Suprapubic skin (tissue), 4 donors: ENCODE results near the gene CKLF. TPM values are rescaled to one million over a fixed set of nuclear protein-coding genes. Genes with fewer than 3 reads are reported as not detected.

Experiments
- DNase-seq, 2 donors: peaks; one replicate each; pipeline ENCODE4 v3.0.0-alpha.2; 2019; ENCODE audit warnings: low spot score in 2 of 2
- H3K27ac ChIP-seq: fragments of 200-600 bp; sonication (generic); one replicate; pipeline ENCODE4 v1.5.1; 2019
- H3K27me3 ChIP-seq: fragments of 200-600 bp; sonication (generic); one replicate; pipeline ENCODE4 v1.5.1; 2019
- H3K36me3 ChIP-seq: fragments of 200-600 bp; sonication (generic); one replicate; pipeline ENCODE4 v1.5.1; 2019
- H3K4me1 ChIP-seq: fragments of 200-600 bp; sonication (generic); one replicate; pipeline ENCODE4 v1.5.1; 2019
- H3K4me3 ChIP-seq: fragments of 200-600 bp; sonication (generic); one replicate; pipeline ENCODE4 v1.5.1; 2019; ENCODE audit warnings: mild to moderate bottlenecking
- H3K9me3 ChIP-seq: fragments of 200-600 bp; sonication (generic); one replicate; pipeline ENCODE4 v1.5.1; 2019
- CTCF ChIP-seq, 2 donors: fragments of 200-600 bp in 1 of 2; fragments of 450-650 bp in 1 of 2; sonication (generic) in 1 of 2; IDR thresholded peaks; one replicate each; pipeline ENCODE4 v1.5.1; 2016 to 2019; ENCODE audit warnings: antibody characterized with exemption in 2 of 2, mild to moderate bottlenecking in 1 of 2, moderate library complexity in 1 of 2
- EP300 ChIP-seq: sonication (generic); formaldehyde crosslinking; IDR thresholded peaks from one replicate; pipeline ENCODE4 v1.6.1; 2017; ENCODE audit warnings: antibody characterized with exemption
- POLR2A ChIP-seq, 2 donors: fragments of 450-650 bp; IDR thresholded peaks; one replicate each; pipeline ENCODE4 v1.6.1; 2017; ENCODE audit warnings: antibody characterized with exemption in 2 of 2, mild to moderate bottlenecking in 2 of 2, moderate library complexity in 2 of 2
- POLR2AphosphoS5 ChIP-seq, 3 donors: sonication (generic); formaldehyde crosslinking; IDR thresholded peaks; one replicate each; pipeline ENCODE4 v1.6.1; 2017; ENCODE audit warnings: antibody characterized with exemption in 3 of 3
- WGBS: methylation state at CpG from one replicate; pipeline ENCODE4 v1.1.5; 2018; 5-methylcytosine and 5-hydroxymethylcytosine counted together
- total RNA-seq, 4 donors: library from RNA; depleted of rRNA; stranded (reverse); fragments of >200 nt; gene quantifications; one replicate each; pipeline ENCODE4 v1.1.0, GENCODE V29; 2016

Gene CKLF
- total RNA-seq, 4 donors from 2014 or later, result 15.4 to 33.7 (median 21.4) TPM

- Histone ChIP-seq H3K4me3 (no peak overlapping the region), H3K9me3 (no peaks in the 10 kb centered on the region), H3K27me3 (no peaks in the 10 kb centered on the region), H3K27ac (no peak overlapping the region), H3K36me3 (peaks cover 22% of the 10 kb centered on the region), H3K4me1 (peaks cover under 1% of the 10 kb centered on the region)
- TF ChIP-seq EP300 (no peak), CTCF (IDR thresholded peaks at IDR 0.05) (no peak), POLR2AphosphoS5 (IDR thresholded peaks at IDR 0.05) (no peak), POLR2A (IDR thresholded peaks at IDR 0.05) (no peak)
- DNase-seq, result no peak
- WGBS, result 78% methylated on average over 3 of the region's 3 CpGs
Observed at GRCh38 chr16:66542396-66542795, 10.0 kb upstream of the CKLF start.

DNA sequence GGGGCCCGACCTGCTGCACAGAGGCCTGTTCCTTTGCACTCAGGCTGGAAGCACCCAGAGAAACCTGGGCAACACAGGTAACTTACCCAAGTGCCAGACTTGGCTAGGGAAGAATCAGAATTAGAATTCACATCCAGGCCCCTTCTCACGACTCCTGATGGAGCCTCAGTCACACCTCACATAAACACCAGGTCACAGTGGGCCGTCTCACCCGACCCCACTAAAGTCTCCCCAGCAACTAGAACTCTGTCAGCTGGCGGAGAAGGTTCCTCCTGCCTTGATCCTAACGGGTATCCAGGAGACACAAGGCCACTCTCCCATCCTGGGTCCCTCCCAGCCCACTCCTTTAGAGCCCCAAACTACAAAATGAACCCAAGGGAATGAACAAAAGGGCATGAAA is 8.8 kb upstream of the CKLF start:
- H3K4me1 ChIP-seq, result peaks cover 12% of the 10 kb centered on the region
- DNase-seq, result no peak
- peaks cover 16% of the 10 kb centered on the region for H3K36me3 ChIP-seq
- no peak overlapping the region for H3K4me3 ChIP-seq
- no peak overlapping the region for H3K27ac ChIP-seq
- WGBS, result 86% methylated on average over 6 of the region's 6 CpGs
- no peak for TF ChIP-seq POLR2A (IDR thresholded peaks at IDR 0.05)
- no peak for TF ChIP-seq POLR2AphosphoS5 (IDR thresholded peaks at IDR 0.05)
- no peak for TF ChIP-seq EP300
- no peak for TF ChIP-seq CTCF (IDR thresholded peaks at IDR 0.05)
- no peaks in the 10 kb centered on the region for H3K9me3 ChIP-seq
- no peaks in the 10 kb centered on the region for H3K27me3 ChIP-seq

DNA sequence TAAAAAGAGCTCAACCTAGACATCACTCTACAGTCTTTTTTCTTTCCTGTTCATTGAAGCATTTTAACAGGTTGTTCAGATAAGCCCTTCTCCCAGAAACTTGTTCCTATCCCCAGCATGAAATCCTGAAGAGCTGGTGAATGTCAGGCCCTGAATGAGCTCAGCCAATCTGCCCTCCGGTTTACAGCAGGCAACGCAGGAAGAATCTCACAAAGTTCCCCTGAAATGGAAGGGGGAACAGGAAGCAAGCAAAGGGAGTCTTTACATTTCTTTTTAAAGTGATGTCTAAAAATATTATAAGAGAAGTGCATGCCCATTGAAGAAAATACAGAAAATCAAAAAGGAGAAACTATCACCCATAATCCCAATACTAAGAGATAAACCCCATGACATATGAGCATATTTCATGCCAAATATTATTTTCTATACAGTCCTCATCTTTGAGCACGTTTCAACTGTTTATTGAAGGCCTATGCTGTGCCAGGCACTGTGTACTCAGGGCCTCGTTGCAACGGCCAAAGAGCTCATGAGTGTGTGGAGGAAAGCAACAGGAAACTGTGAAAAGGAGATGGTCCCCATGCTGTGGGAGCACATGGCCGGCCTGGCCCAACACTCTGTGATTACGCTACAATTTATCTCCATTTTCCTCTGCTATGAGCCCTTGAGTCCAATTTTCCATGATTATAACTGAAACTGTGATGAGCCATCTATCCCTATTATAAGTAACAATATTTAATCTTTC is 8.2 kb upstream of the CKLF start:
- no peak for DNase-seq
- Histone ChIP-seq H3K4me3 (no peak overlapping the region), H3K36me3 (peaks cover 16% of the 10 kb centered on the region), H3K9me3 (no peaks in the 10 kb centered on the region), H3K27me3 (no peaks in the 10 kb centered on the region), H3K4me1 (peaks cover 18% of the 10 kb centered on the region), H3K27ac (no peak overlapping the region)
- WGBS, result 84% methylated on average over 7 of the region's 7 CpGs
- TF ChIP-seq POLR2A (IDR thresholded peaks at IDR 0.05) (no peak), CTCF (IDR thresholded peaks at IDR 0.05) (no peak), POLR2AphosphoS5 (IDR thresholded peaks at IDR 0.05) (no peak), EP300 (no peak)

- Histone ChIP-seq H3K36me3 (peaks cover 9% of the 10 kb centered on the region), H3K27ac (no peak overlapping the region), H3K9me3 (no peaks in the 10 kb centered on the region), H3K4me3 (no peak overlapping the region), H3K4me1 (peaks cover 38% of the 10 kb centered on the region), H3K27me3 (no peaks in the 10 kb centered on the region)
- no peak for TF ChIP-seq EP300
- TF ChIP-seq CTCF (IDR thresholded peaks at IDR 0.05), result no peak
- TF ChIP-seq POLR2A (IDR thresholded peaks at IDR 0.05), result no peak
- TF ChIP-seq POLR2AphosphoS5 (IDR thresholded peaks at IDR 0.05), result no peak
- DNase-seq, result peak in 1 of 2 donors; percentile 45
- WGBS, result 92% methylated on average over 5 of the region's 5 CpGs
Observed at GRCh38 chr16:66547101-66547989, 5.0 kb upstream of the CKLF start.

DNA sequence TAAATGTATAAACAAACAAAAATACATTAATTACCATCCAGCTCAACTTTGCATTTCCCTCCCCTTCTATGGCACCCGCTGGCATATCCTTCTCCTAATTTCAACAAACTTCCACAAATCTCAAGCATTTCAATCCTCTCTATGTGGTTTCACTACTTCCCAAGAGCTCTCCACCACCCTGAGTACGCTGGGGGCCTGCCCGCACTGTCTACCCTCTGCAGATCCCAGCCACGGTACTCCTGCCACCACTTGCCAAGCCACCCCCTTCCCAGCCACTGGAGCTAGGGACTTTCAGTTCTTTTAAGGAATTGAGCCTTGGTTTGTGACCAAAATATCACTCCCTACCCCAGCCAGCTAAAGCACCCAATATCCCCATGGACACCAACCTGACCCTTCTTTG is 4.3 kb upstream of the CKLF start:
- no peaks in the 10 kb centered on the region for H3K27me3 ChIP-seq
- H3K27ac ChIP-seq, result peak overlapping the region; percentile 92
- no peak overlapping the region for H3K4me3 ChIP-seq
- peaks cover 45% of the 10 kb centered on the region for H3K4me1 ChIP-seq
- WGBS, result 80% methylated on average over 4 of the region's 4 CpGs
- TF ChIP-seq POLR2A (IDR thresholded peaks at IDR 0.05) (no peak), EP300 (no peak), CTCF (IDR thresholded peaks at IDR 0.05) (no peak), POLR2AphosphoS5 (IDR thresholded peaks at IDR 0.05) (no peak)
- H3K9me3 ChIP-seq, result no peaks in the 10 kb centered on the region
- H3K36me3 ChIP-seq, result peaks cover 9% of the 10 kb centered on the region
- DNase-seq, result peak in 1 of 2 donors; percentile 50
